RWPE2 (cell line): ENCODE measurements around the gene KIF1B.
A peak's percentile ranks its signal among the peaks of the same experiment; 100 is the strongest.

Experiments used
- ATAC-seq: fragments of 200-7000 bp; cut with Tn5 transposase; 3 replicates; pipeline ENCODE4 v1.9.1; 2021; ENCODE audit warnings: low read depth
- DNase-seq: peaks from one replicate; pipeline ENCODE4 v3.0.0-alpha.2; 2020; ENCODE audit warnings: low spot score
- H3K27ac ChIP-seq: fragments of 450-650 bp; 2 replicates; pipeline ENCODE4 v1.5.1; 2017; ENCODE audit warnings: mild to moderate bottlenecking; ENCODE audit not compliant: poor library complexity, severe bottlenecking
- H3K27me3 ChIP-seq: fragments of 250-450 bp; sonication (Bioruptor Pico); 2 replicates; pipeline ENCODE4 v1.5.1; 2021; ENCODE audit warnings: mild to moderate bottlenecking, moderate library complexity; ENCODE audit not compliant: insufficient read depth, poor library complexity, severe bottlenecking
- H3K36me3 ChIP-seq: fragments of 250-450 bp; sonication (Bioruptor Pico); 2 replicates; pipeline ENCODE4 v1.5.1; 2020; ENCODE audit warnings: low read depth, mild to moderate bottlenecking, moderate library complexity
- H3K4me1 ChIP-seq: fragments of 250-450 bp; sonication (Bioruptor Pico); 2 replicates; pipeline ENCODE4 v1.5.1; 2021; ENCODE audit warnings: mild to moderate bottlenecking, moderate library complexity; ENCODE audit not compliant: insufficient read depth, poor library complexity, severe bottlenecking
- H3K4me3 ChIP-seq: fragments of 250-450 bp; sonication (Bioruptor Pico); 2 replicates; pipeline ENCODE4 v1.5.1; 2021; ENCODE audit warnings: mild to moderate bottlenecking, moderate library complexity; ENCODE audit not compliant: severe bottlenecking
- H3K9me3 ChIP-seq: fragments of 250-450 bp; sonication (Bioruptor Pico); 2 replicates; pipeline ENCODE4 v1.5.1; 2021; ENCODE audit warnings: mild to moderate bottlenecking, moderate library complexity; ENCODE audit not compliant: severe bottlenecking
- CTCF ChIP-seq: fragments of 450-650 bp; IDR thresholded peaks from one replicate; pipeline ENCODE4 v1.5.1; 2017; ENCODE audit warnings: mild to moderate bottlenecking, moderate library complexity; ENCODE audit not compliant: poor library complexity, severe bottlenecking

KIF1B gene

GRCh38 chr1:10383630-10384029, 173.3 kb downstream of the KIF1B start:
- DNase-seq (no peak), ATAC-seq (no peak)
- no peak for TF ChIP-seq CTCF
- H3K27ac ChIP-seq: no peak overlapping the region
- no peaks in the 10 kb centered on the region for H3K9me3 ChIP-seq
- no peak overlapping the region for H3K4me3 ChIP-seq
- peaks cover 8% of the 10 kb centered on the region for H3K4me1 ChIP-seq
- no peaks in the 10 kb centered on the region for H3K27me3 ChIP-seq
- H3K36me3 ChIP-seq: peaks cover 3% of the 10 kb centered on the region; the same call in 1 of the 2 replicates

- ATAC-seq (no peak), DNase-seq (no peak)
These were observed 173.8 kb downstream of the KIF1B start for GRCh38 chr1:10384219-10384618.

GRCh38 chr1:10386761-10387676, 176.6 kb downstream of the KIF1B start:
- no peak overlapping the region for H3K27ac ChIP-seq
- peaks cover 8% of the 10 kb centered on the region for H3K4me1 ChIP-seq
- no peak for TF ChIP-seq CTCF
- H3K27me3 ChIP-seq: no peaks in the 10 kb centered on the region
- H3K36me3 ChIP-seq: 0 out of 2 replicates have a peak, but pooled peaks cover 3% of the 10 kb centered on the region
- no peak for DNase-seq
- ATAC-seq: no peak
- no peak overlapping the region for H3K4me3 ChIP-seq
- H3K9me3 ChIP-seq: no peaks in the 10 kb centered on the region

More at GRCh38 chr1:10384219-10384618, 173.8 kb downstream of the KIF1B start:
- Histone ChIP-seq H3K9me3 (no peaks in the 10 kb centered on the region), H3K4me1 (peaks cover 8% of the 10 kb centered on the region), H3K27ac (no peak overlapping the region), H3K27me3 (no peaks in the 10 kb centered on the region), H3K36me3 (peaks cover 3% of the 10 kb centered on the region; the same call in 1 of the 2 replicates), H3K4me3 (no peak overlapping the region)
- no peak for TF ChIP-seq CTCF

DNA sequence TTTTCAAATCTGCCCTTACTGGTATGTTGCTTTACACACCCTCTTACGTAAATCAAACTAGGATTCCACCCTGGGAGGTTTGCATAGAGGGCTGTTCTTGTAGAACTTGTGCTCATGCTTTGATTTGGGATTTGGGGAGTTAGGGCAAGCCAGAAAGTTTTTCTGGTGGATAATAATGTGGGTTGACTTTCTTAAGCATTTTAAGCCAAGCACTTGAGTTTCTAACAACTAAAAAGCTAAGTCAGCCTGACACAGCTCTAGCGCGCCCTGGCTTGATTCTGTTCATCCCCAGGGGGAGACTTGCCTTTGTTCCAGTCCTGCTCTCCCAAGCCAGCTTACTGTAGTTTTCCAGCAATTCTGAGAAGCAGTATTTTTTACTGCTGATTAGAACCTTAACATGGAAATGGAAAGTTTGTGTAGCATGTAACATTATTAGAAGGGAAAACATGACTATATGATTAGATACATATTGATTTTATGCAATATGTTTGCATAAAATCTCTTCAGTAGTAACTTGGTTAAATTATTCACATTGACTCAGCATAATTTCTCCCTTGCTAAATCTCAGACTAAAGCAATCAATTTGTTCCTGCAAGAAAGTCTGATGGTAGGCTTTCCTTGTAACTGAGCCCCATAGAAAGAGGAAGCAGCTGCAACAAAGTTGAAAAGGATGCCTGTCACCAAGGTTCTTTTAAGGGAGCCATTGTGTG, 177.5 kb downstream of the KIF1B start:
- Histone ChIP-seq H3K9me3 (no peaks in the 10 kb centered on the region), H3K4me1 (peaks cover 8% of the 10 kb centered on the region), H3K36me3 (0 out of 2 replicates have a peak, but pooled peaks cover 3% of the 10 kb centered on the region), H3K4me3 (no peak overlapping the region), H3K27ac (no peak overlapping the region), H3K27me3 (no peaks in the 10 kb centered on the region)
- DNase-seq (no peak), ATAC-seq (peak; percentile 38; the same call in 1 of the 3 replicates)
- no peak for TF ChIP-seq CTCF

DNA sequence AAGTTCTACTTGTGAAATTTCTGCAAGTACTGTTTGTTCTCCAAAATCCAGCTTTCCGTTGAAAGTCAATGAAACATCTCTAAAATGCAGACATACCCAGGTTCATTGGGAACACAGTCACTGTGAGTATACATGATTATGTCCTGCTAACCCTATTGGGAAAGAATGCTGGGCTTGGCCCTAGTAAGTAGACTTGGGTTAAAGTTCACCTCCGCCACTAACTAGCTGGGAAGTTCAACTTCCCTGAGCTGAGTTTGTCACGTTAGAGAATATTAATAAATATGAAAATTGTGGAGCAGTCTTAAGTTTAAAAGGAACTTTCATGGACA, 178.0 kb downstream of the KIF1B start:
- H3K27ac ChIP-seq: no peak overlapping the region
- DNase-seq (no peak), ATAC-seq (no peak)
- no peak overlapping the region for H3K4me3 ChIP-seq
- H3K36me3 ChIP-seq: 0 out of 2 replicates have a peak, but pooled peaks cover 3% of the 10 kb centered on the region
- H3K4me1 ChIP-seq: peaks cover 8% of the 10 kb centered on the region
- H3K27me3 ChIP-seq: no peaks in the 10 kb centered on the region
- no peak for TF ChIP-seq CTCF
- no peaks in the 10 kb centered on the region for H3K9me3 ChIP-seq
